Heart right ventricle (tissue), 16 donors: ENCODE measurements around the gene GJB3. TPM values are rescaled to one million over a fixed set of nuclear protein-coding genes. Genes with fewer than 3 reads are reported as not detected.

Source experiments
- ATAC-seq, 8 donors: fragments of 200-7000 bp; cut with Tn5 transposase; one replicate each; pipeline ENCODE4 v1.9.1; 2020; ENCODE audit warnings: mild to moderate bottlenecking in 8 of 8, moderate library complexity in 8 of 8, moderate number of reproducible peaks in 1 of 8
- DNase-seq, 2 donors: peaks; one replicate each; pipeline ENCODE4 v3.0.0-alpha.2; 2020
- H3K27ac ChIP-seq, 10 donors: fragments of 200-600 bp; sonication (generic) in 2 of 10; one replicate each; pipeline versions ENCODE4 v1.5.0 to v1.8.0; 2020 to 2022; ENCODE audit warnings: mild to moderate bottlenecking in 3 of 10
- H3K27me3 ChIP-seq, 7 donors: fragments of 200-600 bp; one replicate each; pipeline ENCODE4 v1.8.0; 2021 to 2022; ENCODE audit warnings: mild to moderate bottlenecking in 2 of 7
- H3K36me3 ChIP-seq, 9 donors: fragments of 200-600 bp; sonication (generic) in 1 of 9; one replicate each; pipeline versions ENCODE4 v1.5.0 to v1.8.0; 2020 to 2022; ENCODE audit warnings: mild to moderate bottlenecking in 2 of 9
- H3K4me1 ChIP-seq, 9 donors: fragments of 200-600 bp; sonication (generic) in 1 of 9; one replicate each; pipeline versions ENCODE4 v1.5.0 to v1.8.0; 2020 to 2022; ENCODE audit warnings: mild to moderate bottlenecking in 4 of 9
- H3K4me3 ChIP-seq, 10 donors: fragments of 200-600 bp; sonication (generic) in 2 of 10; one replicate each; pipeline versions ENCODE4 v1.5.0 to v1.8.0; 2020 to 2022; ENCODE audit warnings: mild to moderate bottlenecking in 7 of 10, moderate library complexity in 2 of 10
- H3K9me3 ChIP-seq, 11 donors: fragments of 200-600 bp in 10 of 11; sonication (generic) in 2 of 11; one replicate each; pipeline versions ENCODE4 v1.5.0 to v1.8.0; 2013 to 2022; ENCODE audit warnings: mild to moderate bottlenecking in 2 of 11, control low read depth in 1 of 11, moderate library complexity in 1 of 11
- WGBS, 2 donors: extraction: QIAGEN DNeasy Blood & Tissue Kit; methylation state at CpG; one replicate each; pipeline ENCODE4 v1.1.7; 2013; ENCODE audit warnings: inconsistent platforms in 1 of 2; 5-methylcytosine and 5-hydroxymethylcytosine counted together
- intact Hi-C, 10 donors: fragments of 100-400 bp; cut with DNase I; formaldehyde crosslinking; loops; one replicate each; pipeline versions ENCODE4 v1.11.1 to v1.14.2; 2022
- polyA plus RNA-seq, 2 donors: library from polyadenylated mRNA; stranded (reverse); fragments of 200-250 nt; gene quantifications; one replicate each; pipeline ENCODE4 v1.2.3, GENCODE V29; 2013
- total RNA-seq, 10 donors: library from RNA; stranded (reverse); fragmentation: NEBNext Ultra II Directional in 3 of 10; extraction: Animal tissue kit (Norgen Biotek cat#: 25700) in 3 of 10; gene quantifications; one replicate each; pipeline versions ENCODE4 v1.2.1 to v1.2.4, GENCODE V29; 2021 to 2023
- TF ChIP-seq, protein P1 (sequence below), 9 donors: fragments of 200-600 bp; sonication (generic) in 2 of 9; IDR thresholded peaks; one replicate each; pipeline versions ENCODE4 v1.5.0 to v1.8.0; 2021 to 2022; ENCODE audit warnings: antibody characterized with exemption in 9 of 9, mild to moderate bottlenecking in 5 of 9, moderate library complexity in 1 of 9
- donor health status: Arrhythmogenic right ventricular cardiomyopathy.
- donor health status: ischemic (EF 13 %, LVEDD 7.1; RV severe dilation, severe dysfunction).
- donor health status: healthy with polysubstance abuse.
- donor health status: DM: no; HTN: yes; CAD: no.
- donor health status: DM: no; HTN: no; CAD: no.
- donor health status: ischemic (EF 25% LVEDD 6.9; RV normal size, moderate dysfunction).
- donor health status: ischemic (EF 25% LVEDD 5.7; RV mildly dilated, moderate dysfunction).
- donor health status: healthy.
- donor health status: DM: yes; HTN: yes; CAD: no.
- donor health status: Ischemic cardiomyopathy.
- donor health status: ischemic (EF 35%, LVEDD 5.7; RV mildly dilated, moderate dysfunction).
- donor health status: nonischemic (EF 11% LVEDD 7.7; RV severe dilation, severe dysfunction).
- donor health status: DM: yes; HTN: yes; CAD: no.
- donor health status: PGD.
- donor health status: ischemic (EF 29% LVEDD 5.4; RV normal size, mild dysfunction).
- donor health status: nonischemic (EF 23%, LVEDD 6.1; RV moderate dilation, normal function).

The GJB3 gene
- total and polyA plus RNA-seq, 12 donors, result not detected

DNA sequence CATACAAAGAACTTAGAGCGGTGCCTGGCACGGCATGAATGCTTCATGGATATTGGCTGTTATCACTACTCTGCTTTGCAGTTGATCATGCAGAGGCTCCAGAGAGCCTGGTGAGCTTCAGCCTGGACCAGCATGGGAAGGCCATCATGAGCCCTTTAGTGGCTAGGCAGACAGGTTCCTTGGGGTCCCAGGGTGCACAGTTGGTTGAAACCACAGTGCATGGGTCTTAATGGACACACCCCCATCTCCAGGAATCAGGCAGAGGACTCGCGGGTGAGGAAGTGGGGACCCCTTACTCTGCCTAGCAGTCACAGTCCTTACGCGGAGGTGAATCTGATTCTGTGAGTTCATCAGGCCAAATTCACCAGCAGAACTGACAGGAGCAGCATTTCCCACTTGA is 25.1 kb upstream of the GJB3 start:
- intact Hi-C loops, result no loop called here
- ATAC-seq (no peak), DNase-seq (no peak)
- Histone ChIP-seq H3K36me3 (no peaks in the 10 kb centered on the region), H3K4me1 (no peaks in the 10 kb centered on the region), H3K9me3 (no peaks in the 10 kb centered on the region), H3K4me3 (no peak overlapping the region), H3K27ac (no peak overlapping the region), H3K27me3 (peaks cover 0 to 3% (median 0%) of the 10 kb centered on the region in 7 donors)
- WGBS, 2 donors, result 92 to 93% methylated on average over 6 of the region's 6 CpGs
- TF ChIP-seq, protein P1, sequence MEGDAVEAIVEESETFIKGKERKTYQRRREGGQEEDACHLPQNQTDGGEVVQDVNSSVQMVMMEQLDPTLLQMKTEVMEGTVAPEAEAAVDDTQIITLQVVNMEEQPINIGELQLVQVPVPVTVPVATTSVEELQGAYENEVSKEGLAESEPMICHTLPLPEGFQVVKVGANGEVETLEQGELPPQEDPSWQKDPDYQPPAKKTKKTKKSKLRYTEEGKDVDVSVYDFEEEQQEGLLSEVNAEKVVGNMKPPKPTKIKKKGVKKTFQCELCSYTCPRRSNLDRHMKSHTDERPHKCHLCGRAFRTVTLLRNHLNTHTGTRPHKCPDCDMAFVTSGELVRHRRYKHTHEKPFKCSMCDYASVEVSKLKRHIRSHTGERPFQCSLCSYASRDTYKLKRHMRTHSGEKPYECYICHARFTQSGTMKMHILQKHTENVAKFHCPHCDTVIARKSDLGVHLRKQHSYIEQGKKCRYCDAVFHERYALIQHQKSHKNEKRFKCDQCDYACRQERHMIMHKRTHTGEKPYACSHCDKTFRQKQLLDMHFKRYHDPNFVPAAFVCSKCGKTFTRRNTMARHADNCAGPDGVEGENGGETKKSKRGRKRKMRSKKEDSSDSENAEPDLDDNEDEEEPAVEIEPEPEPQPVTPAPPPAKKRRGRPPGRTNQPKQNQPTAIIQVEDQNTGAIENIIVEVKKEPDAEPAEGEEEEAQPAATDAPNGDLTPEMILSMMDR (IDR thresholded peaks at IDR 0.05), result no peak

GRCh38 chr1:34757386-34757785 is 23.6 kb upstream of the GJB3 start:
- H3K4me3 ChIP-seq, result no peak overlapping the region
- ATAC-seq (no peak), DNase-seq (no peak)
- H3K36me3 ChIP-seq, result no peaks in the 10 kb centered on the region
- H3K27me3 ChIP-seq, result peaks cover 0 to 5% (median 0%) of the 10 kb centered on the region in 7 donors
- TF ChIP-seq, protein P1 (IDR thresholded peaks at IDR 0.05), result no peak
- H3K9me3 ChIP-seq, result no peaks in the 10 kb centered on the region
- intact Hi-C loops, result no loop called here
- H3K4me1 ChIP-seq, result no peaks in the 10 kb centered on the region
- 84 to 87% methylated on average over 21 of the region's 21 CpGs for WGBS, 2 donors
- no peak overlapping the region for H3K27ac ChIP-seq

DNA sequence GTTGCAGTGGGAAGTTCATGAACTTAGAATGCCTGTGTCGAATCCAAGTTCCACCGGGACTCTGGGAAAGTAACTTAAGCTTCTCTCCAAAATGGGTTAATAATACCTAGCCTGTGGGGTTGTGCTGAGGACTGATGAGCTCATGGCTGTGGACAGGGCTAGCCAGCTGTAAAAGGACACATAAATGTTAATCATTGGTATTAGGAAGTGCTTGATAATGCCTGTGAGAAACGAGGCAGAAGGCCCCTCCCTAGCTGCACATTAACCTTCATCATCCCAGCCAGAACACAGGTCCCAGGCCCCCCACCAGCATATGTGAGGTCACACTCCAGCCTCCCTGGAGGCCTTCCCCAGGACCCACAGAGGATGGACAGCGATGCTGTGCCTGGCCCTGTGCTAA is 22.3 kb upstream of the GJB3 start:
- H3K27me3 ChIP-seq, result peaks cover 0 to 15% (median 0%) of the 10 kb centered on the region in 7 donors
- WGBS, 2 donors, result 68 to 73% methylated on average over 4 of the region's 4 CpGs
- TF ChIP-seq, protein P1 (IDR thresholded peaks at IDR 0.05), result no peak
- DNase-seq, result no peak
- no peak overlapping the region for H3K27ac ChIP-seq
- no peak for ATAC-seq
- no peaks in the 10 kb centered on the region for H3K36me3 ChIP-seq
- intact Hi-C loops, result no loop called here
- H3K4me1 ChIP-seq, result no peaks in the 10 kb centered on the region
- H3K4me3 ChIP-seq, result no peak overlapping the region
- H3K9me3 ChIP-seq, result no peaks in the 10 kb centered on the region

DNA sequence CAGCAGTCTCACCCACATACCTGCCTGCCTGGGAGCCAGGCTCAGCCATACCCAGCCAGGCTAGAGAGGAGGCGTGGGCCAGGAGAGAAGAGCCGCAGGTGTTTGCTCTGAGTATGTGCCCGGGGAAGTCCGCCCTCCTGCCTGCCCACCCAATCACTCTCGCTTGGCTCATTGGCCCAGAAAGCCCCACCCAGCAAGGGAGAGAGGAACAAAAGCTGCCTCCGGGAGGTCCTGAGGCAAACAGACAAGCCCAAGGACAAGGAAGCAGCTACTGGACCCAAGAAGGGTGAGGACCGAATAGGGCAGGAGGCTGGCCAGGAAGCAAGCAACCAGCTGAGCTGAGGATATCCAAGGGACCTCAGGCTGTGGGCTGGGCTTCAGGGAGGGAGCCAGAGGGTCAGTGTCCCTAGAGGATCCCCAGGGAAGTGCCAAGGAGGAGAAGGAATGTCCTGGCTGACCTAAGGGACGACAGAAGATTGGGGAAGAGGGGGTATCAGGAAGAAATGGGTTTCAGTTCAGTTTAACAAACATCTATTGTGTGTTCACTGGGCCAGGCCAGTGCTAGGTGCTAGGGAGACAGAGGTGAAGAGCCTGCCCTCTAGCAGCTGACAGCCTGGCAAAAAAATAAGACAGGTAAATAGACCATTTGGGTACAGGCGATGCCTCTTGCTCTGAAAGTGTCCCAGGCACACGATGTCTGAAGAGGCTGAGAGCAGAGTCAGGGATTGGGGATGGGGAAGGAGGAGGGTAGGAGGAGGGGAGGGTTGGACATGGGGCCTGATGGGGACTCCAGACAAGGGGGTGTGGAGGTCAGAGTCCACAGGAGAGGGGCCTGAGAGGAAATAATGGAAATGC is 21.3 kb upstream of the GJB3 start, which contains the start of gene GJB4:
Gene GJB4, plus strand, starts transcription at position 238 of the 855 bp plus-strand sequence. CDS start 1,515 bp downstream, outside the sequence.
- no peaks in the 10 kb centered on the region for H3K4me1 ChIP-seq
- TF ChIP-seq, protein P1 (IDR thresholded peaks at IDR 0.05), result no peak
- intact Hi-C loops, result no loop called here
- 56 to 62% methylated on average over 10 of the region's 10 CpGs for WGBS, 2 donors
- H3K27me3 ChIP-seq, result peaks cover 0 to 15% (median 0%) of the 10 kb centered on the region in 7 donors
- ATAC-seq (no peak), DNase-seq (no peak)
- H3K36me3 ChIP-seq, result no peaks in the 10 kb centered on the region
- H3K9me3 ChIP-seq, result no peaks in the 10 kb centered on the region
- H3K27ac ChIP-seq, result no peak within 1 kb of the TSS
- no peak within 1 kb of the TSS for H3K4me3 ChIP-seq
